KMS-11 (cell line): ENCODE results near the gene ABHD17B.

Experiments
- H2AFZ ChIP-seq: fragments of 200-600 bp; sonication (generic); 2 replicates; pipeline ENCODE4 v1.6.1; 2016; ENCODE audit warnings: antibody characterized with exemption, mixed run types, low read depth
- H3K27ac ChIP-seq: fragments of 200-600 bp; sonication (generic); 2 replicates; pipeline ENCODE4 v1.6.1; 2016; ENCODE audit warnings: mild to moderate bottlenecking, mixed run types
- H3K27me3 ChIP-seq: fragments of 200-600 bp; sonication (generic); 2 replicates; pipeline ENCODE4 v1.6.1; 2017; ENCODE audit warnings: mild to moderate bottlenecking, low read depth, mixed run types, moderate library complexity; ENCODE audit not compliant: insufficient read depth
- H3K36me3 ChIP-seq: fragments of 200-600 bp; sonication (generic); 2 replicates; pipeline ENCODE4 v1.6.1; 2017; ENCODE audit warnings: mild to moderate bottlenecking, mixed run types; ENCODE audit not compliant: insufficient read depth
- H3K4me1 ChIP-seq: fragments of 200-600 bp; sonication (generic); 2 replicates; pipeline ENCODE4 v1.6.1; 2016; ENCODE audit warnings: mild to moderate bottlenecking, low read depth, mixed run types; ENCODE audit not compliant: poor library complexity, severe bottlenecking
- H3K4me2 ChIP-seq: fragments of 200-600 bp; sonication (generic); 2 replicates; pipeline ENCODE4 v1.7.0; 2016; ENCODE audit warnings: mild to moderate bottlenecking, mixed run types
- H3K4me3 ChIP-seq: fragments of 200-600 bp; sonication (generic); IDR thresholded peaks from 2 replicates; pipeline ENCODE4 v1.6.1; 2017; ENCODE audit warnings: low read depth, low read length, mixed read lengths; ENCODE audit not compliant: insufficient read depth
- H3K79me2 ChIP-seq: fragments of 200-600 bp; sonication (generic); 2 replicates; pipeline ENCODE4 v1.6.1; 2016; ENCODE audit warnings: low read depth, mixed run types; ENCODE audit not compliant: insufficient read depth
- H3K9ac ChIP-seq: fragments of 200-600 bp; sonication (generic); 2 replicates; pipeline ENCODE4 v1.6.1; 2016; ENCODE audit warnings: mild to moderate bottlenecking, mixed run types
- H4K20me1 ChIP-seq: fragments of 200-600 bp; sonication (generic); 2 replicates; pipeline ENCODE4 v1.6.1; 2016; ENCODE audit warnings: mild to moderate bottlenecking, mixed run types; ENCODE audit not compliant: insufficient read depth
- CTCF ChIP-seq: fragments of 200-600 bp; sonication (generic); conservative IDR thresholded peaks from 2 replicates; pipeline ENCODE4 v1.6.1; 2017; ENCODE audit warnings: low read depth, mild to moderate bottlenecking, antibody characterized with exemption, low read length, moderate library complexity, mixed read lengths

ABHD17B gene

GRCh38 chr9:71896761-71897160, 14.2 kb downstream of the ABHD17B start:
- Histone ChIP-seq H3K36me3 (no peaks in the 10 kb centered on the region), H3K4me3 (no peak overlapping the region), H3K79me2 (peaks cover 100% of the 10 kb centered on the region), H3K27ac (no peak overlapping the region), H3K4me1 (peaks cover 69% of the 10 kb centered on the region), H2AFZ (no peak overlapping the region), H3K4me2 (no peak overlapping the region), H4K20me1 (peaks cover 14% of the 10 kb centered on the region), H3K9ac (no peak overlapping the region), H3K27me3 (no peaks in the 10 kb centered on the region)
- no peak for TF ChIP-seq CTCF

GRCh38 chr9:71895955-71896354, 15.0 kb downstream of the ABHD17B start:
- no peak overlapping the region for H3K27ac ChIP-seq
- no peak for TF ChIP-seq CTCF
- H3K9ac ChIP-seq, result no peak overlapping the region
- H3K27me3 ChIP-seq, result no peaks in the 10 kb centered on the region
- H3K4me1 ChIP-seq, result peaks cover 62% of the 10 kb centered on the region
- peaks cover 11% of the 10 kb centered on the region for H4K20me1 ChIP-seq
- H3K4me2 ChIP-seq, result peak overlapping the region; percentile 47; the same call in 1 of the 2 replicates
- peaks cover 100% of the 10 kb centered on the region for H3K79me2 ChIP-seq
- no peaks in the 10 kb centered on the region for H3K36me3 ChIP-seq
- no peak overlapping the region for H3K4me3 ChIP-seq
- H2AFZ ChIP-seq, result no peak overlapping the region

GRCh38 chr9:71895117-71895516, 15.9 kb downstream of the ABHD17B start:
- Histone ChIP-seq H3K4me1 (peaks cover 61% of the 10 kb centered on the region), H3K27ac (no peak overlapping the region), H3K4me3 (no peak overlapping the region), H3K27me3 (no peaks in the 10 kb centered on the region), H3K4me2 (peak overlapping the region; percentile 47), H3K79me2 (peaks cover 99% of the 10 kb centered on the region), H3K36me3 (no peaks in the 10 kb centered on the region), H3K9ac (no peak overlapping the region), H4K20me1 (peaks cover 11% of the 10 kb centered on the region), H2AFZ (no peak overlapping the region)
- no peak for TF ChIP-seq CTCF

GRCh38 chr9:71891557-71892189, 19.3 kb downstream of the ABHD17B start:
- peaks cover 10% of the 10 kb centered on the region; the same call in 1 of the 2 replicates for H4K20me1 ChIP-seq
- TF ChIP-seq CTCF, result no peak
- peaks cover 26% of the 10 kb centered on the region for H3K4me1 ChIP-seq
- no peaks in the 10 kb centered on the region for H3K36me3 ChIP-seq
- no peak overlapping the region for H2AFZ ChIP-seq
- H3K79me2 ChIP-seq, result peaks cover 95% of the 10 kb centered on the region
- H3K4me2 ChIP-seq, result no peak overlapping the region
- H3K27me3 ChIP-seq, result no peaks in the 10 kb centered on the region
- H3K27ac ChIP-seq, result no peak overlapping the region
- H3K9ac ChIP-seq, result no peak overlapping the region
- H3K4me3 ChIP-seq, result no peak overlapping the region
